ENCODE data around the gene OR5AL1. TPM values are rescaled to one million over a fixed set of nuclear protein-coding genes. Genes with fewer than 3 reads are reported as not detected.

The OR5AL1 gene
- total RNA-seq, 1 donor from 2014 or later = not detected

GRCh38 chr11:56404393-56404792, 8.1 kb upstream of the OR5AL1 start:
- no peak for DNase-seq (ENCODE audit: low read depth, low spot score)
- TF ChIP-seq CTCF (conservative IDR thresholded peaks at IDR 0.05) = no peak
- Mint-ChIP-seq H3K27me3 (ENCODE audit: low read depth) (no peaks in the 10 kb centered on the region), H3K36me3 (ENCODE audit: low read depth) (peaks cover 2% of the 10 kb centered on the region), H3K27ac (ENCODE audit: unreplicated experiment) (no peak overlapping the region), H3K4me1 (no peaks in the 10 kb centered on the region), H3K4me3 (no peak overlapping the region), H3K9me3 (no peaks in the 10 kb centered on the region)

GRCh38 chr11:56410801-56411200, 1.7 kb upstream of the OR5AL1 start:
- Mint-ChIP-seq H3K4me1 (no peaks in the 10 kb centered on the region), H3K27ac (ENCODE audit: unreplicated experiment) (no peak overlapping the region), H3K27me3 (ENCODE audit: low read depth) (no peaks in the 10 kb centered on the region), H3K9me3 (peaks cover 2% of the 10 kb centered on the region), H3K4me3 (no peak overlapping the region), H3K36me3 (ENCODE audit: low read depth) (no peaks in the 10 kb centered on the region)
- DNase-seq (ENCODE audit: low read depth, low spot score) = no peak
- no peak for TF ChIP-seq CTCF (conservative IDR thresholded peaks at IDR 0.05)

GRCh38 chr11:56453521-56453920, 41.0 kb downstream of the OR5AL1 start:
- Mint-ChIP-seq H3K27ac (ENCODE audit: unreplicated experiment) (no peak overlapping the region), H3K27me3 (ENCODE audit: low read depth) (no peaks in the 10 kb centered on the region), H3K36me3 (ENCODE audit: low read depth) (no peaks in the 10 kb centered on the region), H3K4me3 (no peak overlapping the region), H3K4me1 (no peaks in the 10 kb centered on the region), H3K9me3 (no peaks in the 10 kb centered on the region)
- DNase-seq (ENCODE audit: low read depth, low spot score) = no peak
- no peak for TF ChIP-seq CTCF (conservative IDR thresholded peaks at IDR 0.05)

GRCh38 chr11:56457076-56457475, 44.6 kb downstream of the OR5AL1 start:
- H3K9me3 Mint-ChIP-seq = no peaks in the 10 kb centered on the region
- DNase-seq (ENCODE audit: low read depth, low spot score) = no peak
- no peaks in the 10 kb centered on the region for H3K36me3 Mint-ChIP-seq (ENCODE audit: low read depth)
- H3K4me3 Mint-ChIP-seq = no peak overlapping the region
- H3K4me1 Mint-ChIP-seq = no peaks in the 10 kb centered on the region
- H3K27me3 Mint-ChIP-seq (ENCODE audit: low read depth) = no peaks in the 10 kb centered on the region
- H3K27ac Mint-ChIP-seq (ENCODE audit: unreplicated experiment) = no peak overlapping the region
- no peak for TF ChIP-seq CTCF (conservative IDR thresholded peaks at IDR 0.05)

Other genes starting within 250 kb of the OR5AL1 start
- gene OR5J2, start 236.1 kb upstream of the OR5AL1 start, total RNA-seq = not detected in 2 replicates
- gene OR5T2, start 178.4 kb upstream of the OR5AL1 start, total RNA-seq = not detected in 2 replicates
- not detected in 2 replicates for gene OR5T3, start 160.4 kb upstream of the OR5AL1 start, total RNA-seq
- not detected in 2 replicates for gene OR5T1, start 138.5 kb upstream of the OR5AL1 start, total RNA-seq
- not detected in 2 replicates for gene OR8H1, start 120.4 kb upstream of the OR5AL1 start, total RNA-seq
- not detected in 2 replicates for gene OR8K3, start 97.6 kb upstream of the OR5AL1 start, total RNA-seq
- gene OR8K1, start 66.7 kb upstream of the OR5AL1 start, total RNA-seq = not detected in 2 replicates
- gene OR8J1, start 58.4 kb upstream of the OR5AL1 start, total RNA-seq = not detected in 2 replicates
- not detected in 2 replicates for gene OR8U1, start 37.1 kb upstream of the OR5AL1 start, total RNA-seq
- not detected in 2 replicates for gene OR5M3, start 60.7 kb downstream of the OR5AL1 start, total RNA-seq
- gene OR5M8, start 78.7 kb downstream of the OR5AL1 start, total RNA-seq = not detected in 2 replicates
- gene OR5M11, start 130.6 kb downstream of the OR5AL1 start, total RNA-seq = not detected in 2 replicates
- not detected in 2 replicates for gene OR5M10, start 165.0 kb downstream of the OR5AL1 start, total RNA-seq
- gene OR5M1, start 202.2 kb downstream of the OR5AL1 start, total RNA-seq = not detected in 2 replicates
- not detected in 2 replicates for gene OR5AP2, start 229.7 kb downstream of the OR5AL1 start, total RNA-seq